ENCODE measurements around the gene CSTPP1. TPM values are rescaled to one million over a fixed set of nuclear protein-coding genes. Genes with fewer than 3 reads are reported as not detected.
A peak's percentile ranks its signal among the peaks of the same experiment; 100 is the strongest.
"Not testable (repeated sequence)": the region's sequence is repeated elsewhere in the genome, so short reads cannot be mapped to it uniquely, and the experiment has no call there.

The CSTPP1 gene
- total RNA-seq, 1 donor from 2014 or later = 39.1 TPM

- no peak for DNase-seq (ENCODE audit: low spot score)
Measured at GRCh38 chr11:47050284-47050683, 113.7 kb downstream of the CSTPP1 start.

GRCh38 chr11:47051217-47051616, 114.7 kb downstream of the CSTPP1 start:
- no peak for DNase-seq (ENCODE audit: low spot score)

- peak; percentile 15 for DNase-seq (ENCODE audit: low spot score)
Measured at GRCh38 chr11:47052165-47052564, 115.6 kb downstream of the CSTPP1 start.

GRCh38 chr11:47052576-47052975, 116.0 kb downstream of the CSTPP1 start:
- no peak for DNase-seq (ENCODE audit: low spot score)

- no peak for DNase-seq (ENCODE audit: low spot score)
Measured at GRCh38 chr11:47055534-47055933, 119.0 kb downstream of the CSTPP1 start.

GRCh38 chr11:47056261-47056915, 119.8 kb downstream of the CSTPP1 start:
- no peak for DNase-seq (ENCODE audit: low spot score)

- DNase-seq (ENCODE audit: low spot score) = no peak
Measured at GRCh38 chr11:47057365-47057764, 120.8 kb downstream of the CSTPP1 start.

GRCh38 chr11:47060807-47061206, 124.2 kb downstream of the CSTPP1 start:
- DNase-seq (ENCODE audit: low spot score) = no peak

GRCh38 chr11:47061429-47062178, 125.0 kb downstream of the CSTPP1 start:
- no peak for DNase-seq (ENCODE audit: low spot score)

GRCh38 chr11:47062736-47063135, 126.2 kb downstream of the CSTPP1 start:
- no peak for DNase-seq (ENCODE audit: low spot score)

GRCh38 chr11:47067401-47067800, 130.8 kb downstream of the CSTPP1 start:
- no peak for DNase-seq (ENCODE audit: low spot score)

GRCh38 chr11:47070769-47071168, 134.2 kb downstream of the CSTPP1 start:
- DNase-seq (ENCODE audit: low spot score) = no peak

GRCh38 chr11:47071341-47071740, 134.8 kb downstream of the CSTPP1 start:
- DNase-seq (ENCODE audit: low spot score) = no peak

- DNase-seq (ENCODE audit: low spot score) = no peak
Measured at GRCh38 chr11:47071791-47072261, 135.3 kb downstream of the CSTPP1 start.

GRCh38 chr11:47078751-47079521, 142.4 kb downstream of the CSTPP1 start:
- no peak for DNase-seq (ENCODE audit: low spot score)

- DNase-seq (ENCODE audit: low spot score) = not testable (repeated sequence)
Measured at GRCh38 chr11:47080775-47081174, 144.2 kb downstream of the CSTPP1 start.

- DNase-seq (ENCODE audit: low spot score) = no peak
Measured at GRCh38 chr11:47083913-47084312, 147.4 kb downstream of the CSTPP1 start.

GRCh38 chr11:47087801-47088200, 151.2 kb downstream of the CSTPP1 start:
- DNase-seq (ENCODE audit: low spot score) = no peak

- DNase-seq (ENCODE audit: low spot score) = no peak
Measured at GRCh38 chr11:47093541-47093940, 157.0 kb downstream of the CSTPP1 start.

GRCh38 chr11:47096871-47097270, 160.3 kb downstream of the CSTPP1 start:
- not testable (repeated sequence) for DNase-seq (ENCODE audit: low spot score)

GRCh38 chr11:47098223-47098622, 161.7 kb downstream of the CSTPP1 start:
- not testable (repeated sequence) for DNase-seq (ENCODE audit: low spot score)

GRCh38 chr11:47099214-47099917, 162.8 kb downstream of the CSTPP1 start:
- DNase-seq (ENCODE audit: low spot score) = no peak

All from mucosa of gallbladder (tissue), 1 donor.